K562 (cell line): Measurements from ENCODE around the gene EID2. TPM values are rescaled to one million over a fixed set of nuclear protein-coding genes. Genes with fewer than 3 reads are reported as not detected.

Source experiments
- BACH1 ChIP-seq: fragments of 200-800 bp; sonication (Bioruptor generic); IDR thresholded peaks from 2 replicates; pipeline ENCODE4 v1.6.1; 2016; ENCODE audit warnings: missing genetic modification characterization, missing compliant biosample characterization
- CBX1 ChIP-seq: sonication (generic); IDR thresholded peaks from 2 replicates; pipeline ENCODE4 v1.6.1; 2016; ENCODE audit warnings: antibody characterized with exemption, low read depth, mild to moderate bottlenecking
- EP300 ChIP-seq: IDR thresholded peaks from 2 replicates; pipeline ENCODE4 v1.6.1; 2012; ENCODE audit warnings: low read length, improper control_type of control experiment
- EP400 ChIP-seq: fragments of 450-650 bp; IDR thresholded peaks from 2 replicates; pipeline ENCODE4 v1.6.1; 2017; ENCODE audit warnings: antibody characterized with exemption, mild to moderate bottlenecking, moderate library complexity
- ETS2 ChIP-seq: IDR thresholded peaks from 2 replicates; pipeline ENCODE4 v1.6.1; 2016; ENCODE audit warnings: borderline replicate concordance, missing genetic modification characterization, mild to moderate bottlenecking, moderate library complexity, missing compliant biosample characterization; ENCODE audit not compliant: poor library complexity, severe bottlenecking
- FOXK1 ChIP-seq: sonication (generic); formaldehyde crosslinking; IDR thresholded peaks from 2 replicates; pipeline ENCODE4 v1.8.0; 2022; ENCODE audit warnings: missing genetic modification reagents, mild to moderate bottlenecking, borderline replicate concordance
- HDAC3 ChIP-seq: fragments of 450-650 bp; IDR thresholded peaks from 2 replicates; pipeline ENCODE4 v1.6.1; 2018; ENCODE audit warnings: borderline replicate concordance, mild to moderate bottlenecking, moderate library complexity; ENCODE audit not compliant: partially characterized antibody
- HNRNPUL1 ChIP-seq: fragments of 200-400 bp; formaldehyde crosslinking; IDR thresholded peaks from 2 replicates; pipeline ENCODE4 v1.6.1; 2017; ENCODE audit warnings: low read length
- KAT8 ChIP-seq: fragments of 450-650 bp; IDR thresholded peaks from 2 replicates; pipeline ENCODE4 v1.6.1; 2016; ENCODE audit warnings: low read depth, mild to moderate bottlenecking
- MED1 ChIP-seq: sonication (generic); formaldehyde crosslinking; IDR thresholded peaks from 2 replicates; pipeline ENCODE4 v1.8.1; 2023; ENCODE audit warnings: missing genetic modification reagents, borderline replicate concordance
- MYNN ChIP-seq, 2 experiments: sonication (generic); formaldehyde crosslinking in 1 of 2; IDR thresholded peaks; 2 replicates each; pipeline versions ENCODE4 v1.5.0 to v1.6.1; 2016 to 2020; ENCODE audit warnings: antibody characterized with exemption in 1 of 2, missing genetic modification reagents in 1 of 2
- POLR2G ChIP-seq: fragments of 200-400 bp; formaldehyde crosslinking; IDR thresholded peaks from 2 replicates; pipeline ENCODE4 v1.6.1; 2017; ENCODE audit warnings: low read depth, mild to moderate bottlenecking, antibody characterized with exemption, low read length, moderate library complexity
- PRPF4 ChIP-seq: fragments of 200-400 bp; formaldehyde crosslinking; IDR thresholded peaks from one replicate; pipeline ENCODE4 v1.6.1; 2017; ENCODE audit warnings: low read length, low read depth, mild to moderate bottlenecking; ENCODE audit not compliant: insufficient read depth, poor library complexity, severe bottlenecking
- RBM17 ChIP-seq: fragments of 200-400 bp; formaldehyde crosslinking; IDR thresholded peaks from 2 replicates; pipeline ENCODE4 v1.6.1; 2017; ENCODE audit warnings: low read depth, mild to moderate bottlenecking, low read length, borderline replicate concordance
- RNF2 ChIP-seq: sonication (generic); IDR thresholded peaks from 2 replicates; pipeline ENCODE4 v1.6.1; 2016
- ZBTB1 ChIP-seq: sonication (generic); formaldehyde crosslinking; IDR thresholded peaks from 2 replicates; pipeline ENCODE4 v1.8.1; 2023; ENCODE audit warnings: missing genetic modification reagents, low read depth, mild to moderate bottlenecking, borderline replicate concordance
- ZNF212 ChIP-seq: fragments of 450-650 bp; formaldehyde crosslinking; IDR thresholded peaks from 2 replicates; pipeline ENCODE4 v1.4.0; 2020; ENCODE audit warnings: mild to moderate bottlenecking
- polyA plus RNA-seq, 8 experiments: library from polyadenylated mRNA; depleted of rRNA in 4 of 8; stranded (reverse) in 5 of 8; unstranded in 3 of 8; fragments of >200 nt; fragmentation: Nextera tagmentation in 2 of 8; fragmentation: Illumina TruSeq in 1 of 8; extraction: Ambion mirVana in 2 of 8; extraction: Trizol in 1 of 8; gene quantifications; 2 replicates each; pipeline versions ENCODE4 v1.2.1 to v1.2.3, GENCODE V29; 2011 to 2014; ENCODE audit warnings: inconsistent platforms in 1 of 8, missing spikeins in 1 of 8
- total RNA-seq, 7 experiments: library from RNA; depleted of rRNA in 6 of 7; stranded (reverse); fragments of >200 nt in 6 of 7; fragmentation: Illumina TruSeq in 2 of 7; extraction: Trizol in 2 of 7; gene quantifications; 2 replicates each; pipeline versions ENCODE4 v1.2.1 to v1.2.3, GENCODE V29; 2011 to 2021; ENCODE audit warnings: low replicate concordance in 1 of 7
- TF ChIP-seq, protein P1 (sequence below): conservative IDR thresholded peaks from 2 replicates; pipeline ENCODE4 v1.6.1; 2011; ENCODE audit warnings: low read depth, mild to moderate bottlenecking, low read length; ENCODE audit not compliant: control insufficient read depth
- TF ChIP-seq, protein P2 (sequence below): fragments of 250-450 bp; sonication (Bioruptor Pico); IDR thresholded peaks from 2 replicates; pipeline ENCODE4 v1.8.0; 2021; ENCODE audit warnings: borderline replicate concordance, mild to moderate bottlenecking, moderate library complexity; ENCODE audit not compliant: poor library complexity, severe bottlenecking
- TF ChIP-seq, protein P3 (sequence below): fragments of 450-650 bp; IDR thresholded peaks from 2 replicates; pipeline ENCODE4 v1.6.1; 2016; ENCODE audit warnings: antibody characterized with exemption
- TF ChIP-seq, protein P4 (sequence below): fragments of 450-650 bp; formaldehyde crosslinking; IDR thresholded peaks from 2 replicates; pipeline ENCODE4 v1.4.0; 2020; ENCODE audit warnings: mild to moderate bottlenecking, moderate library complexity

Gene EID2
- total and polyA plus RNA-seq, 9 of the 15 experiments (the other 6 are each of a cell fraction or from before 2014, with no cell fraction given): 2.5 to 18.5 (median 11.3) TPM

DNA sequence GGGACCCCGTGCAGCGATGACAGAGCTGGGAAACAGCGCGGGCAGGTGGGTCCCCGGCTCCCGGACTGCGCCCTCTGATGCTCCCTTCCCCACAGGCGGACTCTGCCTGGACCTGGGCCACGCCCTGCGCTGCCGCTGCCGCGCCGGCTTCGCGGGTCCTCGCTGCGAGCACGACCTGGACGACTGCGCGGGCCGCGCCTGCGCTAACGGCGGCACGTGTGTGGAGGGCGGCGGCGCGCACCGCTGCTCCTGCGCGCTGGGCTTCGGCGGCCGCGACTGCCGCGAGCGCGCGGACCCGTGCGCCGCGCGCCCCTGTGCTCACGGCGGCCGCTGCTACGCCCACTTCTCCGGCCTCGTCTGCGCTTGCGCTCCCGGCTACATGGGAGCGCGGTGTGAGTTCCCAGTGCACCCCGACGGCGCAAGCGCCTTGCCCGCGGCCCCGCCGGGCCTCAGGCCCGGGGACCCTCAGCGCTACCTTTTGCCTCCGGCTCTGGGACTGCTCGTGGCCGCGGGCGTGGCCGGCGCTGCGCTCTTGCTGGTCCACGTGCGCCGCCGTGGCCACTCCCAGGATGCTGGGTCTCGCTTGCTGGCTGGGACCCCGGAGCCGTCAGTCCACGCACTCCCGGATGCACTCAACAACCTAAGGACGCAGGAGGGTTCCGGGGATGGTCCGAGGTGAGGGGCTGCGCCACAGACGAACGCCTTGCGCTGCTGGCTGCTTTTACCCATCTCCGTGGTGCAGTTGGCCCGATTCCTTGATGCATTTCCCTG lies 32.8 kb downstream of the EID2 start (continued):
- TF ChIP-seq MED1 (CRISPR knock-in tag) (no peak; the same call in 1 of the 2 replicates), ZNF212 (CRISPR knock-in tag) (no peak), KAT8 (no peak), POLR2G (peak; percentile 78), HNRNPUL1 (no peak), HDAC3 (no peak), ETS2 (tag) (no peak), CBX1 (peak; percentile 73; the same call in 1 of the 2 replicates), RBM17 (no peak), EP400 (no peak), FOXK1 (no peak), PRPF4 (no peak), ZBTB1 (CRISPR knock-in tag) (no peak), EP300 (no peak), MYNN (IDR thresholded peaks at IDR 0.05) (no peak), MYNN (CRISPR knock-in tag; IDR thresholded peaks at IDR 0.05) (no peak), RNF2 (peak; percentile 87), BACH1 (tag) (no peak)
- TF ChIP-seq, protein P1, sequence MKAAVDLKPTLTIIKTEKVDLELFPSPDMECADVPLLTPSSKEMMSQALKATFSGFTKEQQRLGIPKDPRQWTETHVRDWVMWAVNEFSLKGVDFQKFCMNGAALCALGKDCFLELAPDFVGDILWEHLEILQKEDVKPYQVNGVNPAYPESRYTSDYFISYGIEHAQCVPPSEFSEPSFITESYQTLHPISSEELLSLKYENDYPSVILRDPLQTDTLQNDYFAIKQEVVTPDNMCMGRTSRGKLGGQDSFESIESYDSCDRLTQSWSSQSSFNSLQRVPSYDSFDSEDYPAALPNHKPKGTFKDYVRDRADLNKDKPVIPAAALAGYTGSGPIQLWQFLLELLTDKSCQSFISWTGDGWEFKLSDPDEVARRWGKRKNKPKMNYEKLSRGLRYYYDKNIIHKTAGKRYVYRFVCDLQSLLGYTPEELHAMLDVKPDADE: 0 out of 2 replicates have a peak, but pooled peaks have one; percentile 5
- TF ChIP-seq, protein P2, sequence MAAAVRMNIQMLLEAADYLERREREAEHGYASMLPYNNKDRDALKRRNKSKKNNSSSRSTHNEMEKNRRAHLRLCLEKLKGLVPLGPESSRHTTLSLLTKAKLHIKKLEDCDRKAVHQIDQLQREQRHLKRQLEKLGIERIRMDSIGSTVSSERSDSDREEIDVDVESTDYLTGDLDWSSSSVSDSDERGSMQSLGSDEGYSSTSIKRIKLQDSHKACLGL (CRISPR knock-in tag): peak; percentile 48
- TF ChIP-seq, protein P3, sequence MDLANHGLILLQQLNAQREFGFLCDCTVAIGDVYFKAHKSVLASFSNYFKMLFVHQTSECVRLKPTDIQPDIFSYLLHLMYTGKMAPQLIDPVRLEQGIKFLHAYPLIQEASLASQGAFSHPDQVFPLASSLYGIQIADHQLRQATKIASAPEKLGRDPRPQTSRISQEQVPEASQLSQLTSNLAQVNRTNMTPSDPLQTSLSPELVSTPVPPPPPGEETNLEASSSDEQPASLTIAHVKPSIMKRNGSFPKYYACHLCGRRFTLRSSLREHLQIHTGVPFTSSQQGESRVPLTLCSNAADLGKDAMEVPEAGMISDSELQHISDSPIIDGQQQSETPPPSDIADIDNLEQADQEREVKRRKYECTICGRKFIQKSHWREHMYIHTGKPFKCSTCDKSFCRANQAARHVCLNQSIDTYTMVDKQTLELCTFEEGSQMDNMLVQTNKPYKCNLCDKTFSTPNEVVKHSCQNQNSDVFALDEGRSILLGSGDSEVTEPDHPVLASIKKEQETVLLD: no peak
- TF ChIP-seq, protein P4, sequence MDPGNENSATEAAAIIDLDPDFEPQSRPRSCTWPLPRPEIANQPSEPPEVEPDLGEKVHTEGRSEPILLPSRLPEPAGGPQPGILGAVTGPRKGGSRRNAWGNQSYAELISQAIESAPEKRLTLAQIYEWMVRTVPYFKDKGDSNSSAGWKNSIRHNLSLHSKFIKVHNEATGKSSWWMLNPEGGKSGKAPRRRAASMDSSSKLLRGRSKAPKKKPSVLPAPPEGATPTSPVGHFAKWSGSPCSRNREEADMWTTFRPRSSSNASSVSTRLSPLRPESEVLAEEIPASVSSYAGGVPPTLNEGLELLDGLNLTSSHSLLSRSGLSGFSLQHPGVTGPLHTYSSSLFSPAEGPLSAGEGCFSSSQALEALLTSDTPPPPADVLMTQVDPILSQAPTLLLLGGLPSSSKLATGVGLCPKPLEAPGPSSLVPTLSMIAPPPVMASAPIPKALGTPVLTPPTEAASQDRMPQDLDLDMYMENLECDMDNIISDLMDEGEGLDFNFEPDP (CRISPR knock-in tag): no peak
